ENCODE measurements around the gene STX2. TPM values are rescaled to one million over a fixed set of nuclear protein-coding genes. Genes with fewer than 3 reads are reported as not detected.
"Not testable (repeated sequence)": the region's sequence is repeated elsewhere in the genome, so short reads cannot be mapped to it uniquely, and the experiment has no call there.

Gene STX2
- polyA plus RNA-seq, 1 donor, result 18.4 TPM

- H3K36me3 ChIP-seq (ENCODE audit: control insufficient read depth, insufficient read depth, low read length), result peaks cover 27% of the 10 kb centered on the region
- peak; percentile 56 to 70 for DNase-seq
- no peaks in the 10 kb centered on the region for H3K27me3 ChIP-seq (ENCODE audit: control insufficient read depth, insufficient read depth, low read length)
- no peaks in the 10 kb centered on the region for H3K9me3 ChIP-seq (ENCODE audit: control insufficient read depth, low read depth, low read length)
- WGBS (ENCODE audit: insufficient coverage, low lambda C conversion rate), result 28% methylated on average over 7 of the region's 31 CpGs
- peaks cover 15% of the 10 kb centered on the region for H3K4me1 ChIP-seq (ENCODE audit: control insufficient read depth, insufficient read depth, low read length)
- peak overlapping the region; percentile 87 for H3K27ac ChIP-seq (ENCODE audit: low read length)
- H3K4me3 ChIP-seq (ENCODE audit: low read length), result peak overlapping the region; percentile 70
These were observed 31.6 kb upstream of the STX2 start for GRCh38 chr12:130870442-130871285.

GRCh38 chr12:130868412-130868811, 29.4 kb upstream of the STX2 start:
- Histone ChIP-seq H3K36me3 (ENCODE audit: control insufficient read depth, insufficient read depth, low read length) (peaks cover 5% of the 10 kb centered on the region), H3K27ac (ENCODE audit: low read length) (no peak overlapping the region), H3K4me1 (ENCODE audit: control insufficient read depth, insufficient read depth, low read length) (peaks cover 8% of the 10 kb centered on the region), H3K9me3 (ENCODE audit: control insufficient read depth, low read depth, low read length) (no peaks in the 10 kb centered on the region), H3K4me3 (ENCODE audit: low read length) (no peak overlapping the region), H3K27me3 (ENCODE audit: control insufficient read depth, insufficient read depth, low read length) (no peaks in the 10 kb centered on the region)
- no peak for DNase-seq
- no CpG with 5 or more reads among the region's 4 CpGs for WGBS (ENCODE audit: insufficient coverage, low lambda C conversion rate)

GRCh38 chr12:130863298-130863697, 24.2 kb upstream of the STX2 start:
- Histone ChIP-seq H3K4me1 (ENCODE audit: control insufficient read depth, insufficient read depth, low read length) (no peaks in the 10 kb centered on the region), H3K27me3 (ENCODE audit: control insufficient read depth, insufficient read depth, low read length) (no peaks in the 10 kb centered on the region), H3K36me3 (ENCODE audit: control insufficient read depth, insufficient read depth, low read length) (no peaks in the 10 kb centered on the region), H3K9me3 (ENCODE audit: control insufficient read depth, low read depth, low read length) (no peaks in the 10 kb centered on the region), H3K27ac (ENCODE audit: low read length) (no peak overlapping the region), H3K4me3 (ENCODE audit: low read length) (no peak overlapping the region)
- no peak for DNase-seq
- WGBS (ENCODE audit: insufficient coverage, low lambda C conversion rate), result 100% methylated on average over 1 of the region's 5 CpGs

GRCh38 chr12:130862771-130863170, 23.7 kb upstream of the STX2 start:
- not testable (repeated sequence) for H3K36me3 ChIP-seq (ENCODE audit: control insufficient read depth, insufficient read depth, low read length); H3K9me3 ChIP-seq (ENCODE audit: control insufficient read depth, low read depth, low read length); DNase-seq; H3K27ac ChIP-seq (ENCODE audit: low read length); H3K4me1 ChIP-seq (ENCODE audit: control insufficient read depth, insufficient read depth, low read length); H3K4me3 ChIP-seq (ENCODE audit: low read length); H3K27me3 ChIP-seq (ENCODE audit: control insufficient read depth, insufficient read depth, low read length)
- no CpG with 5 or more reads among the region's 8 CpGs for WGBS (ENCODE audit: insufficient coverage, low lambda C conversion rate)

- no CpG with 5 or more reads among the region's 4 CpGs for WGBS (ENCODE audit: insufficient coverage, low lambda C conversion rate)
- H3K27ac ChIP-seq (ENCODE audit: low read length), result no peak overlapping the region
- no peaks in the 10 kb centered on the region for H3K9me3 ChIP-seq (ENCODE audit: control insufficient read depth, low read depth, low read length)
- no peak overlapping the region for H3K4me3 ChIP-seq (ENCODE audit: low read length)
- no peaks in the 10 kb centered on the region for H3K36me3 ChIP-seq (ENCODE audit: control insufficient read depth, insufficient read depth, low read length)
- H3K27me3 ChIP-seq (ENCODE audit: control insufficient read depth, insufficient read depth, low read length), result no peaks in the 10 kb centered on the region
- H3K4me1 ChIP-seq (ENCODE audit: control insufficient read depth, insufficient read depth, low read length), result no peaks in the 10 kb centered on the region
- DNase-seq, result no peak
These were observed 23.1 kb upstream of the STX2 start for GRCh38 chr12:130862161-130862560.

GRCh38 chr12:130860311-130860710, 21.3 kb upstream of the STX2 start:
- no peak overlapping the region for H3K27ac ChIP-seq (ENCODE audit: low read length)
- H3K9me3 ChIP-seq (ENCODE audit: control insufficient read depth, low read depth, low read length), result no peaks in the 10 kb centered on the region
- no peaks in the 10 kb centered on the region for H3K4me1 ChIP-seq (ENCODE audit: control insufficient read depth, insufficient read depth, low read length)
- WGBS (ENCODE audit: insufficient coverage, low lambda C conversion rate), result no CpG with 5 or more reads among the region's 9 CpGs
- no peak overlapping the region for H3K4me3 ChIP-seq (ENCODE audit: low read length)
- no peaks in the 10 kb centered on the region for H3K36me3 ChIP-seq (ENCODE audit: control insufficient read depth, insufficient read depth, low read length)
- no peaks in the 10 kb centered on the region for H3K27me3 ChIP-seq (ENCODE audit: control insufficient read depth, insufficient read depth, low read length)
- DNase-seq, result no peak

- Histone ChIP-seq H3K36me3 (ENCODE audit: control insufficient read depth, insufficient read depth, low read length) (no peaks in the 10 kb centered on the region), H3K27ac (ENCODE audit: low read length) (no peak overlapping the region), H3K27me3 (ENCODE audit: control insufficient read depth, insufficient read depth, low read length) (no peaks in the 10 kb centered on the region), H3K4me3 (ENCODE audit: low read length) (no peak overlapping the region), H3K9me3 (ENCODE audit: control insufficient read depth, low read depth, low read length) (no peaks in the 10 kb centered on the region), H3K4me1 (ENCODE audit: control insufficient read depth, insufficient read depth, low read length) (no peaks in the 10 kb centered on the region)
- peak; percentile 50 to 72 for DNase-seq
- WGBS (ENCODE audit: insufficient coverage, low lambda C conversion rate), result no CpG with 5 or more reads among the region's 6 CpGs
These were observed 20.1 kb upstream of the STX2 start for GRCh38 chr12:130859161-130859560.

- Histone ChIP-seq H3K9me3 (ENCODE audit: control insufficient read depth, low read depth, low read length) (no peaks in the 10 kb centered on the region), H3K27ac (ENCODE audit: low read length) (no peak overlapping the region), H3K27me3 (ENCODE audit: control insufficient read depth, insufficient read depth, low read length) (no peaks in the 10 kb centered on the region), H3K4me1 (ENCODE audit: control insufficient read depth, insufficient read depth, low read length) (no peaks in the 10 kb centered on the region), H3K4me3 (ENCODE audit: low read length) (no peak overlapping the region), H3K36me3 (ENCODE audit: control insufficient read depth, insufficient read depth, low read length) (no peaks in the 10 kb centered on the region)
- whole genome bisulfite sequencing (ENCODE audit: insufficient coverage, low lambda C conversion rate), result 100% methylated on average over 1 of the region's 4 CpGs
- no peak for DNase-seq
These were observed 19.0 kb upstream of the STX2 start for GRCh38 chr12:130858084-130858483.

- no peaks in the 10 kb centered on the region for H3K27me3 ChIP-seq (ENCODE audit: control insufficient read depth, insufficient read depth, low read length)
- no peaks in the 10 kb centered on the region for H3K9me3 ChIP-seq (ENCODE audit: control insufficient read depth, low read depth, low read length)
- WGBS (ENCODE audit: insufficient coverage, low lambda C conversion rate), result 100% methylated on average over 1 of the region's 4 CpGs
- no peak overlapping the region for H3K27ac ChIP-seq (ENCODE audit: low read length)
- DNase-seq, result no peak
- H3K4me3 ChIP-seq (ENCODE audit: low read length), result no peak overlapping the region
- no peaks in the 10 kb centered on the region for H3K4me1 ChIP-seq (ENCODE audit: control insufficient read depth, insufficient read depth, low read length)
- no peaks in the 10 kb centered on the region for H3K36me3 ChIP-seq (ENCODE audit: control insufficient read depth, insufficient read depth, low read length)
These were observed 17.0 kb upstream of the STX2 start for GRCh38 chr12:130856088-130856487.

- H3K9me3 ChIP-seq (ENCODE audit: control insufficient read depth, low read depth, low read length), result no peaks in the 10 kb centered on the region
- no peaks in the 10 kb centered on the region for H3K27me3 ChIP-seq (ENCODE audit: control insufficient read depth, insufficient read depth, low read length)
- DNase-seq, result no peak
- no peak overlapping the region for H3K4me3 ChIP-seq (ENCODE audit: low read length)
- peak overlapping the region; percentile 85 for H3K27ac ChIP-seq (ENCODE audit: low read length)
- no peaks in the 10 kb centered on the region for H3K36me3 ChIP-seq (ENCODE audit: control insufficient read depth, insufficient read depth, low read length)
- peaks cover 34% of the 10 kb centered on the region for H3K4me1 ChIP-seq (ENCODE audit: control insufficient read depth, insufficient read depth, low read length)
- WGBS (ENCODE audit: insufficient coverage, low lambda C conversion rate), result 80% methylated on average over 2 of the region's 12 CpGs
These were observed 11.5 kb upstream of the STX2 start for GRCh38 chr12:130850418-130851021.

Data from large intestine (tissue), 3 donors.